Heart left ventricle (tissue), 16 donors: ENCODE data around the gene CNR2. TPM values are rescaled to one million over a fixed set of nuclear protein-coding genes. Genes with fewer than 3 reads are reported as not detected.
A peak's percentile ranks its signal among the peaks of the same experiment; 100 is the strongest.

ENCODE experiments used
- ATAC-seq, 4 donors: fragments of 200-7000 bp; cut with Tn5 transposase; one replicate each; pipeline ENCODE4 v1.9.1; 2020 to 2022; ENCODE audit warnings: moderate library complexity in 4 of 4, mild to moderate bottlenecking in 3 of 4, moderate number of reproducible peaks in 1 of 4
- DNase-seq, 5 donors: peaks; one replicate each; pipeline ENCODE4 v3.0.0-alpha.2; 2020
- H3K27ac ChIP-seq, 12 donors: fragments of 200-600 bp; sonication (generic) in 4 of 12; one replicate each; pipeline versions ENCODE4 v1.5.0 to v1.8.0; 2016 to 2022; ENCODE audit warnings: mild to moderate bottlenecking in 2 of 12
- H3K27me3 ChIP-seq, 9 donors: fragments of 200-600 bp; sonication (generic) in 2 of 9; one replicate each; pipeline versions ENCODE4 v1.5.1 to v1.8.0; 2016 to 2022; ENCODE audit warnings: mild to moderate bottlenecking in 3 of 9
- H3K36me3 ChIP-seq, 9 donors: fragments of 200-600 bp; sonication (generic) in 2 of 9; one replicate each; pipeline versions ENCODE4 v1.5.0 to v1.8.0; 2018 to 2022; ENCODE audit warnings: mild to moderate bottlenecking in 2 of 9
- H3K4me1 ChIP-seq, 12 donors: fragments of 200-600 bp; sonication (generic) in 4 of 12; one replicate each; pipeline versions ENCODE4 v1.5.0 to v1.8.0; 2016 to 2022; ENCODE audit warnings: mild to moderate bottlenecking in 3 of 12
- H3K4me3 ChIP-seq, 12 donors: fragments of 200-600 bp; sonication (generic) in 4 of 12; one replicate each; pipeline versions ENCODE4 v1.5.0 to v1.8.0; 2017 to 2022; ENCODE audit warnings: mild to moderate bottlenecking in 9 of 12, moderate library complexity in 4 of 12
- H3K9me3 ChIP-seq, 12 donors: fragments of 200-600 bp; sonication (generic) in 4 of 12; one replicate each; pipeline versions ENCODE4 v1.5.0 to v1.8.0; 2016 to 2022; ENCODE audit warnings: mild to moderate bottlenecking in 1 of 12
- CTCF ChIP-seq, 12 donors: fragments of 200-600 bp; sonication (generic) in 4 of 12; IDR thresholded peaks; one replicate each; pipeline versions ENCODE4 v1.5.0 to v1.8.0; 2018 to 2022; ENCODE audit warnings: antibody characterized with exemption in 12 of 12, mild to moderate bottlenecking in 5 of 12
- POLR2A ChIP-seq, 2 donors: fragments of 450-650 bp; IDR thresholded peaks; one replicate each; pipeline ENCODE4 v1.6.1; 2017; ENCODE audit warnings: antibody characterized with exemption in 2 of 2, mild to moderate bottlenecking in 2 of 2, moderate library complexity in 2 of 2
- WGBS, 4 donors: extraction: QIAGEN DNeasy Blood & Tissue Kit in 2 of 4; methylation state at CpG; one replicate each; pipeline versions ENCODE4 v1.1.5 to v1.1.7; 2013 to 2018; 5-methylcytosine and 5-hydroxymethylcytosine counted together
- intact Hi-C, 10 donors: fragments of 100-400 bp; cut with DNase I; formaldehyde crosslinking; loops; one replicate each; pipeline versions ENCODE4 v1.11.1 to v1.14.2; 2022
- polyA plus RNA-seq, 2 donors: library from polyadenylated mRNA; stranded (reverse); fragments of 200-250 nt; gene quantifications; one replicate each; pipeline ENCODE4 v1.2.3, GENCODE V29; 2013
- total RNA-seq, 9 donors: library from RNA; depleted of rRNA in 2 of 9; stranded (reverse); fragments of >200 nt in 2 of 9; fragmentation: NEBNext Ultra II Directional in 3 of 9; extraction: Animal tissue kit (Norgen Biotek cat#: 25700) in 3 of 9; gene quantifications; one replicate each; pipeline versions ENCODE4 v1.1.0 to v1.2.4, GENCODE V29; 2016 to 2023
- donor health status: ischemic (EF 13 %, LVEDD 7.1; RV severe dilation, severe dysfunction).
- donor health status: healthy with polysubstance abuse.
- donor health status: DM: no; HTN: yes; CAD: no.
- donor health status: DM: no; HTN: no; CAD: no.
- donor health status: ischemic (EF 25% LVEDD 6.9; RV normal size, moderate dysfunction).
- donor health status: ischemic (EF 25% LVEDD 5.7; RV mildly dilated, moderate dysfunction).
- donor health status: healthy.
- donor health status: DM: yes; HTN: yes; CAD: no.
- donor health status: ischemic (EF 35%, LVEDD 5.7; RV mildly dilated, moderate dysfunction).
- donor health status: nonischemic (EF 11% LVEDD 7.7; RV severe dilation, severe dysfunction).
- donor health status: DM: yes; HTN: yes; CAD: no.
- donor health status: PGD.
- donor health status: ischemic (EF 29% LVEDD 5.4; RV normal size, mild dysfunction).
- donor health status: nonischemic (EF 23%, LVEDD 6.1; RV moderate dilation, normal function).

CNR2 gene
- total and polyA plus RNA-seq, 11 donors = 0.01 to 0.13 (median 0.09) TPM; not detected in 7

GRCh38 chr1:23878668-23879067 is 34.5 kb downstream of the CNR2 start:
- ATAC-seq (no peak), DNase-seq (no peak)
- WGBS, 4 donors = 65 to 77% (median 71%) methylated on average over 1 of the region's 1 CpG
- H3K4me1 ChIP-seq = no peaks in the 10 kb centered on the region
- H3K36me3 ChIP-seq = no peaks in the 10 kb centered on the region
- H3K27ac ChIP-seq = no peak overlapping the region
- peaks cover 0 to 25% (median 21%) of the 10 kb centered on the region in 12 donors for H3K9me3 ChIP-seq
- peaks cover 0 to 6% (median 0%) of the 10 kb centered on the region in 9 donors for H3K27me3 ChIP-seq
- intact Hi-C loops = no loop called here
- TF ChIP-seq CTCF (IDR thresholded peaks at IDR 0.05) = no peak
- no peak for TF ChIP-seq POLR2A (IDR thresholded peaks at IDR 0.05)
- H3K4me3 ChIP-seq = no peak overlapping the region

DNA sequence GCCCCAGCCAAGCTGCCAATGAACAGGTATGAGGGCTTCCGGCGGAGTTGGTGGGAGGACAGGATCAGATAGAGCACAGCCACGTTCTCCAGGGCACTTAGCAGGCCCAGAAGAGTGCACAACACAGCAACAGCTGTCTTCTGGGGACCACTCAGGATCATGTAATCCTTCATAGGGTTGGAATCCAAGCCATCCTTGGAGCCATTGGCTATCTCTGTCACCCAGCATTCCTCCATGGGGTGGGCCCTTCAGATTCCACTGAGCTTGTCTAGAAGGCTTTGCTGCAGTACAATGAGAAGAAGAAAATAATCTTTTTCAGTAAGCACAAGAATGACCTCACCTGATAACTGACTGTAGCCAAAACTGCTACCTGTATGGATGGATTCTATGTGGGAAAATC is 37.8 kb downstream of the CNR2 start:
- TF ChIP-seq POLR2A (IDR thresholded peaks at IDR 0.05) (no peak), CTCF (IDR thresholded peaks at IDR 0.05) (no peak)
- DNase-seq (no peak), ATAC-seq (no peak)
- no peak overlapping the region for H3K4me3 ChIP-seq
- no peaks in the 10 kb centered on the region for H3K36me3 ChIP-seq
- H3K4me1 ChIP-seq = no peaks in the 10 kb centered on the region
- peaks cover 0 to 6% (median 0%) of the 10 kb centered on the region in 9 donors for H3K27me3 ChIP-seq
- 70 to 81% (median 80%) methylated on average over 3 of the region's 3 CpGs for WGBS, 4 donors
- H3K9me3 ChIP-seq = peaks cover 0 to 25% (median 21%) of the 10 kb centered on the region in 12 donors
- intact Hi-C loops = no loop called here
- H3K27ac ChIP-seq = no peak overlapping the region

GRCh38 chr1:23872421-23872820 is 40.7 kb downstream of the CNR2 start:
- Histone ChIP-seq H3K4me3 (no peak overlapping the region), H3K27ac (no peak overlapping the region), H3K27me3 (peaks cover 0 to 6% (median 0%) of the 10 kb centered on the region in 9 donors), H3K4me1 (peaks cover 0 to 18% (median 4%) of the 10 kb centered on the region in 12 donors), H3K9me3 (peaks cover 0 to under 1% (median 0%) of the 10 kb centered on the region in 12 donors), H3K36me3 (no peaks in the 10 kb centered on the region)
- no peak for ATAC-seq
- TF ChIP-seq POLR2A (IDR thresholded peaks at IDR 0.05) (no peak), CTCF (IDR thresholded peaks at IDR 0.05) (no peak)
- intact Hi-C loops = no loop called here
- no peak for DNase-seq
- WGBS, 4 donors = 90 to 95% (median 94%) methylated on average over 3 of the region's 3 CpGs

DNA sequence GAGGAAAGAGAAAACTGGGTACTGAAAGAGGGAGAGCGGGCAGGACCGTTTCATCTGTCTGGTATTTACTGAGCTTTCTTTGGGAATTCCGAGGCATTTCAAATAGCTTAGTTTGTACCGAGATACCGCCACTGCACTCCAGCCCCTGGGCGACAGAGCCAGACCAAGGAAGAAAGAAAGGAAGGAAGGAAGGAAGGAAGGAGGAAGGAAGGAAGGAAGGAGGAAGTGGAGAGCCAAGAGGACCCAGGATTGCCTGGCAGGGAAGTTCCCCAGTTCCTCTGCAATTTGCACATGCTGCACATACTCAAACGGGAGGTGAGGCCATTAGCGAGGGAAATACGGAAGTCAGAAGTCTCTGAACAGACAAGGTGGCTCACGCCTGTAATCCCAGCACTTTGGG is 44.1 kb downstream of the CNR2 start:
- Histone ChIP-seq H3K9me3 (no peaks in the 10 kb centered on the region), H3K4me1 (peaks cover 0 to 48% (median 23%) of the 10 kb centered on the region in 12 donors), H3K27me3 (no peaks in the 10 kb centered on the region), H3K36me3 (peaks cover 0 to 14% (median 10%) of the 10 kb centered on the region in 9 donors), H3K27ac (peak overlapping the region in 5 of 12 donors; percentile 74 to 83 (median 78)), H3K4me3 (peak overlapping the region in 11 of 12 donors; percentile 62 to 98 (median 86))
- ATAC-seq = no peak
- 47 to 64% (median 52%) methylated on average over 10 of the region's 10 CpGs for WGBS, 4 donors
- DNase-seq = no peak
- no peak for TF ChIP-seq POLR2A (IDR thresholded peaks at IDR 0.05)
- no peak for TF ChIP-seq CTCF (IDR thresholded peaks at IDR 0.05)
- intact Hi-C loops = loop anchor here in 9 of 10 donors (2.0 to 10.0 kb wide), 11 partner anchors 42 to 158 kb away; partner anchors contain the start of genes PITHD1 (in 4 of the 9), GALE (in 2 of the 9) and HMGCL (in 2 of the 9)
